ENCODE measurements around the gene CNPY1.
"Not testable (repeated sequence)": the region's sequence is repeated elsewhere in the genome, so short reads cannot be mapped to it uniquely, and the experiment has no call there.

Gene CNPY1

GRCh38 chr7:155578016-155578415, 31.7 kb upstream of the CNPY1 start:
- no peak for DNase-seq (ENCODE audit: low read depth)

GRCh38 chr7:155577509-155577905, 31.1 kb upstream of the CNPY1 start:
- DNase-seq (ENCODE audit: low read depth): no peak

DNA sequence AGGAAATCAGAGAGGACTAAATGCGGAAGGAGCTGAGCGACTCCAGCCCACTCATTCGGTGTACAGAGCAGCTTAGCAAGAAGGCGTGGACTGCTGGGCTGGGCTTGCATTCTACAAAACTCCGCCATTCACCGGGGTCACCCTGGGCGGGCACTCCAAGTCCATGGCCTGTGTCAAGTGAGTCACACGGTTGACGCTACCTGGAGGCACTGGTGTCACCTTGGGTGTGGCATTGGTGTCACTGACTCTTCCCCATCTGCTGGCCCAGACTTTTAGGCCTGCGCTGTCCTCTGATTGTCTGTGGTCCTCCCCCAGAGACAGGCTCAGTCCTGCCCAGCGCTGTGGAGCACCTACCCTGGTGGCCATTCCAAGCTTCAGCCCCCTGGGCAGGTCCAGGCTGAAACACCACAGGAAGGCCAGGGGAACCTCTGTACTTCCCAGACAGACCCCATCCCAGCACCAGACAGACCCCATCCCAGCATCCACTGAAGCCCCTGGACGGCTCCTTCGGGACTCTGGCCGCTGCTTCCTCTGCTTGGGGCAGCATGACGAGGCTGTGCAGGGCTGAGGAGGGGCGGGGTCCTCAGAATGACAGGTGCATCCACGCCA, 30.6 kb upstream of the CNPY1 start:
- no peak for DNase-seq (ENCODE audit: low read depth)

DNA sequence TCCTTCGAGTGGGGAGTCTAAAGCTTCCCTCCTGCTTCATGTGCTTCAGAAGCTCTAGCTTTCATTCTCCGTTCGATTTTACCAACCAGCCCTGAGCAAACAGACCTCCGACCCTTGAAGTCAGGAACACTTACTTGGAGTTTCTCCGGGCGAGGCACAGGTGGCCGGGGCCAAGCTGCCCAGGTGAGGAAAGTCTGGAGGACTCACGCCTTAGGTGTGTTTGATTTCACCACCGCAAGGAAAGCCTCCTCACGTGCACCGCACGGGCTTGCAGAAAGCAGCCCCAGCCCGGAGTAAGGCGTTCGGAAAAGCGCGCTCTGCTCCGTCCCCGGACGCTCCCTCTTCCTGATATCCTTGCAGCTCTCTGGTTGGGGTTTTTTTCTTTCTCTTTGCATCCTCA, 30.1 kb upstream of the CNPY1 start:
- DNase-seq (ENCODE audit: low read depth): no peak

DNA sequence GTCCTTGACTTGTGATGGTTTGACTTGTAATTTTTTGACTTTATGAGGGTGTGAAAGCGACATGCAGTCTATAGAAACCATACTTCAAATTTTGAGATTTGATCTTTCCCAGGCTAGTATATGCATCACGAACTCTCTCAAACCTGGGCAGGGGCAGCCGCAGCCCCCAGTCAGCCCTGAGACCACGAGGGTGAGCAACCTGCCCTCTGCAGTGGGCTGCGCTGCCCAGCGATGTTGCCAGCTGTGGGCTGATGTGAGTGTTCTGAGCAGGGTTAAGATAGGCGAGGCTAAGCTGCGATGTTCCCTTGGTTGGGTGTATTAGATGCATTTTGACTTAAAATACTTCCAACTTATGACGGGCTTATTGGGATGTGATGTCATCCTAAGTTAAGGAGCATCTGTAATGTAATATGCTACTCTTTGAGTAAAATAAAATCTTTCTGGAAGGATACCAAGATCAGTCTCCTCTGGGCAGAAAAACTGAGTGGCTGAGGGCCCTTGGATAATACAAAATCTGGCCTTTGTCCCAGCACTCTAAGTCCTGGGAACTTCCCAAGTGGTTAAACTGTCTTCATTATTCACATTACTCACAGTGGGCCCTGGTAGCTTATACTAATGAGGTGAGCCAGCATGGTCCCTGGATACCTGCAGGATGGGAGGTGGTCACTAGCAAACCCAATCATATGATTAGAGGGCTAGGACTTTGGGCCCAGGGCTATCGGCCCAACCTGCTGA, 28.4 kb upstream of the CNPY1 start:
- no peak for DNase-seq (ENCODE audit: low read depth)

- no peak for DNase-seq (ENCODE audit: low read depth)
Observed at GRCh38 chr7:155571581-155572345, 25.4 kb upstream of the CNPY1 start.

DNA sequence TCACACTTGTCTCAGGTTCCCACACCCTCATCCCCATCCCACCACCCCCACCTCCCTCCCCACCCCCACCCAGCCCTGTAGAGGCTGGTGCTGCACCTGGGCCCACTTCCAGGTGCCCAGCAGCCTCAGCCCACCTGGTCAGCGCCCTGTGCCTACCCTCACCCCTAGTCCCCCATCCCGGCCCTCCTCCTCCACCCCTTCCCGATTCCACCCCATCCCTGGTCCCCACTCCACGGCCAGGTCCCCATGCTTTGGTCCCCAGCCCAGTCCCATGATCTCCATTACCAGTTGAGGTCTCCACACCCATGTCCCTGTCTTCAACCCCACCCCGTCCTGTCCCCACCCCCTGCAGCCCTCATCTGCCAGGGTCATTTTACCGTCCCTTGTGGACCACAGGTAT, 24.6 kb upstream of the CNPY1 start:
- DNase-seq (ENCODE audit: low read depth): no peak

- DNase-seq (ENCODE audit: low read depth): no peak
Observed at GRCh38 chr7:155570171-155570958, 24.0 kb upstream of the CNPY1 start.

GRCh38 chr7:155569681-155570080, 23.3 kb upstream of the CNPY1 start:
- DNase-seq (ENCODE audit: low read depth): no peak

GRCh38 chr7:155568842-155569494, 22.6 kb upstream of the CNPY1 start:
- no peak for DNase-seq (ENCODE audit: low read depth)

DNA sequence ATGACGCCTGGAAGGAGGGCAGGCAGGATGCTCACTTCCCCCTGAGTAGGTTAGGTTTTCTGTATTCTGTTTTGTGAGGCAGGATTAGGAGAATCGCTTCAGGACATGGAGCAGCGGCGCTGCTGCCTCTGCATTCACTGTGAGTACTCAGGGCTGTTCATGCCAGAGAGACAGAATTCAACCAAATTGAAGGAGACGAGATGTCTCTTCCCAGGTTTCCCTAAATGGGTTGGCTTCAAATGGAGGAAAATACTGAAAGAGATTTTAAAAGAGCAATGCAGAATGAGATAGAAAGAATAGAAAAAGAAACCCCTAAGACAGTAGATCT, 21.9 kb upstream of the CNPY1 start:
- no peak for DNase-seq (ENCODE audit: low read depth)

DNA sequence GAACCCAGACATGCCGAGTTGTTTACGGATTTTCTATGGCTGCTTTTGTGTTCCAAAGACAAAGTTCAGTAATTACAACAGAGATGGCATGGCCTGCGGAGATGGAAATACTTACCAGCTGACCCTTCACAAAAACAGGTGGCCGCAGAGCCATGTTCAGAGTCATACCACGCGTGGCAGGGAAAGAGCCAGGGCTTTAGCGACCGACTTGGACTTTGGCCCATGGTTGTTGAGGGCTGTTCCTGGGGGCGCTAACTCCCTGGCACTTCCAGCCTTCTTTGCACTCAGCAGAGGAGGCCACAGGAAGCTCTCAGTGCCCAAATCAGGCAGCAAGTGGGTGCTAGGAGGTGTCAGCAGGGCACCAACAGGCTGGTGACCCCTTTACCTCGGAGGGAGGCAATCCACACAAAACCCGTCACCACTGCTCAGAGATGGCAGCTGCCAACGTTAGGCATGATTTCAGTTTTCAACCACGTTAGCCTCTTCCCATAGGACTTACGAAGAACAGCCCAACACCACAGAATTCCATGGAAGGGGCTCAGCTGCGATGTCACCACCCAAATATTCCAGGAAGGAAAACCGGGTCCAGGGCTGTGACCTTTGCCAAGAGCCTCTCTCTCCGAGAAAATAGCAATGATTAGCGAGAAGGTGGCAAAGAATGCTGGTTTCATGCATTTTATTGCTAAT, 21.4 kb upstream of the CNPY1 start:
- DNase-seq (ENCODE audit: low read depth): no peak

- DNase-seq (ENCODE audit: low read depth): no peak
Observed at GRCh38 chr7:155566011-155566836, 19.9 kb upstream of the CNPY1 start.

- no peak for DNase-seq (ENCODE audit: low read depth)
Observed at GRCh38 chr7:155565596-155565995, 19.2 kb upstream of the CNPY1 start.

GRCh38 chr7:155562976-155563375, 16.6 kb upstream of the CNPY1 start:
- DNase-seq (ENCODE audit: low read depth): not testable (repeated sequence)

DNA sequence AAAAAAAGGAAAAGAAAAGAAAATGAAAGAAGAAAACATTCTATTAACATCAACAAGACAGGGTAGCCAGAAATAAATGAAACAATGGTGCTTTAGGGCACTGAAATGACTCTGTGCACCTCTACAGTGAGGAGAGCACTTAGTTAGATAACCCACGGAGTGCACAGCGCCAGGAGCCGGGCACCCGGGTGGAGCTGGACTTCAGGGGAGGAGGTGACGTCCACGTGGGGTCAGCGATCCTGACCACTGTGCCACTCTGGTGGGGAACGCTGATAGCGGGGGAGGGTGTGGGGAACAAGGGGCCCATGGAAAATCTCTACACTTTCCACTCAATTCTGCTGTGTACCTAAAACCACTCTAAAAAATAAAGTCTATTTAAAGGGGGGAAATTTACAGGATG, 15.7 kb upstream of the CNPY1 start:
- DNase-seq (ENCODE audit: low read depth): no peak

DNA sequence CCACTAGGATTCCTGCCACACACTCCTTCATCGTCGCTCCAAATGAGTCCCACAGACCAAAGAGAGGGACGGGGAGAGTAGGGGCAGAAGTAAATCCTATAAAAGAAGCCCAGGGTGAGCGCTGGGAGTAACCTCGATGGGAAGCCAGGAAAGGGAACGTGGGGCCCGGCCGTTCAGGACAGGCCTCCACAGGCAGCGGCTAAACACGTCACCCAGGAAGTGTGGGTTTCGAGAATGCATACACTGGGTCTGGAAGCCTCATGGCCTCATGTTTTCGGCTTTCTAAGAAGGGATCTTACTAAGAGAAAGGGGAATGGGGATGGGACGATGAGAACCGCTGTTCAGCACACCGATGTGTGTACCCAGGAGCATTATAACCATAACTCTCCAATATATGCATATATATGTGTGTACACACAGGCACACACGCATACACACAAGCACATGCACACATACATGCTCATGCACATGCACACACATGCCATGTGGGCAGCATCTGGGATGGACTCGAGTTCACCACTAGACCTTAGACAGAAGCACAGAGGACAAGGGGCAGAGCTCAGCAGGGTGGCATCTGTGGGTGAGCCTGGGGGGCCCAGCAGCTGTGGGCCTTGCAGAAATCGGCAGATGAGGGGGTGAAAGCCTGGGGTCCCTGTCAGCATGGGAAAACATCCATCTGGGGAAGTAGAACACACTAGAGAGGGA, 14.8 kb upstream of the CNPY1 start:
- DNase-seq (ENCODE audit: low read depth): no peak

GRCh38 chr7:155560196-155560885, 14.0 kb upstream of the CNPY1 start:
- DNase-seq (ENCODE audit: low read depth): no peak

DNA sequence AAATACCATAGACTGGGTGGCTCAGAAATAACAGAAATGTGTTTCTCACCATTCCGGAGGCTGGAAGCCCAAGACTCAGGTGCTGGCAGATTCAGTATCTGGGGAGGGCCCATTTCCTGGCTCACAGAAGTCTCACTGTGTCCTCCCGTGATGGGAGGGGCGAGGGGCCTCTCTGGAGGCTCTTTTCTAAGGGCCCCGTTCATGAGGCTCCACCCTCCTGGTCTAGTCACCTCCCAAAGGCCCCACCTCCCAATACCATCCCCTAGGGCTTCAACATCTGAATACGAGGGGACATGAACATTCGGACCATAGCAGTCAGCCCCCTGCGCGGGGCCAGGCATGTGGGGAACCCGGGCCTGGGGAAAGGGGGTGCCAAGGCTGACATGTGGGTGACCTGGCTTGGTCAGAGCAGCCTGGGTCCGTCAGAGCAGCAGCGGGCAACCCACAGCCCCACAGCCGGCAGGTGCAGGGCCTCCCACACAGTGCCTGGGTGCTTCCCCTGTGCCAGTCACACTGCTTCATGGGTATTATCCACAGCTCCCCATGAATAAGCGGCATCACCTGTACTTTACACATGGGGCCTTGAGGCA, 13.3 kb upstream of the CNPY1 start:
- no peak for DNase-seq (ENCODE audit: low read depth)

Measured in activated T-cell treated with anti-CD3 and anti-CD28 coated beads for 48 hours (primary cell).